OCI-LY3 (cell line): ENCODE measurements around the gene TRIM28.

Source experiments
- CTCF ChIP-seq: fragments of 200-600, 300-600 bp; sonication (generic); IDR thresholded peaks from 2 replicates; pipeline ENCODE4 v1.5.1; 2014; ENCODE audit warnings: antibody characterized with exemption, low read length, low read depth
- EZH2phosphoT487 ChIP-seq: fragments of 200-600 bp; shearing (Covaris generic); IDR thresholded peaks from 2 replicates; pipeline ENCODE4 v1.6.1; 2018; ENCODE audit warnings: antibody characterized with exemption, mixed run types, low read depth

- TF ChIP-seq CTCF (no peak), EZH2phosphoT487 (no peak)
These were observed 37.6 kb downstream of the TRIM28 start for GRCh38 chr19:58581227-58582141.
